GM12878 (cell line): Measurements from ENCODE around the gene ARAP1. TPM values are rescaled to one million over a fixed set of nuclear protein-coding genes. Genes with fewer than 3 reads are reported as not detected.

Experiments
- ATAC-seq: fragments of 200-7000 bp; cut with Tn5 transposase; 3 replicates; pipeline ENCODE4 v1.9.1; 2020; ENCODE audit warnings: mild to moderate bottlenecking, moderate library complexity
- BruUV-seq: library from RNA; stranded (reverse); fragments of 400-500 nt; replicated peaks from 2 replicates; lab custom pipeline; 2021; lab: Mats Ljungman, UMichigan
- CTCF ChIA-PET: fragments of 300-600 bp; sonication (Branson Sonifier 250); formaldehyde crosslinking; extraction: SDS; loops from one replicate; lab custom pipeline; 2021; ENCODE audit warnings: inconsistent platforms; lab: Yijun Ruan, JAX
- POLR2A ChIA-PET: fragments of 350-600 bp; formaldehyde crosslinking; extraction: SDS; loops from one replicate; lab custom pipeline; 2021; ENCODE audit warnings: inconsistent platforms; lab: Charles Lee
- RAD21 ChIA-PET: fragments of 300-600 bp; sonication (Branson Sonifier 250); formaldehyde crosslinking; loops from one replicate; lab custom pipeline; 2023; ENCODE audit warnings: antibody characterized with exemption; ENCODE audit not compliant: unreplicated experiment; lab: Charles Lee
- SMC1A ChIA-PET: fragments of 300-600 bp; sonication (Branson Sonifier 250); formaldehyde crosslinking; loops from one replicate; lab custom pipeline; 2023; ENCODE audit not compliant: unreplicated experiment, uncharacterized antibody; lab: Charles Lee
- DNase-seq: peaks from one replicate; pipeline ENCODE4 v3.0.0-alpha.2; 2011; ENCODE audit warnings: low read depth, low spot score
- FAIRE-seq: peaks from 3 replicates; lab custom pipeline; 2011; peaks lifted over from hg19 to GRCh38; lab: Jason Lieb, UNC
- H2AFZ ChIP-seq: 2 replicates; pipeline ENCODE4 v1.6.0; 2011; ENCODE audit warnings: low read depth, low read length, control low read depth; ENCODE audit not compliant: control insufficient read depth
- H3K27ac ChIP-seq: 2 replicates; pipeline ENCODE4 v1.5.1; 2011; ENCODE audit warnings: control low read depth; ENCODE audit not compliant: control insufficient read depth, insufficient read depth
- H3K27me3 ChIP-seq, 2 experiments: replicated peaks in 1 of 2; 2 replicates each; pipeline versions ENCODE4 v1.6.0 to v1.6.1; 2011; ENCODE audit warnings: low read length in 1 of 2; ENCODE audit not compliant: control insufficient read depth in 2 of 2, insufficient read depth in 2 of 2
- H3K36me3 ChIP-seq, 2 experiments: 2 replicates each; pipeline ENCODE4 v1.5.1; 2011; ENCODE audit warnings: low read length in 1 of 2; ENCODE audit not compliant: control insufficient read depth in 2 of 2, insufficient read depth in 2 of 2
- H3K4me1 ChIP-seq: 2 replicates; pipeline ENCODE4 v1.6.1; 2011; ENCODE audit warnings: mild to moderate bottlenecking, low read length, moderate library complexity, mixed read lengths; ENCODE audit not compliant: control insufficient read depth, insufficient read depth
- H3K4me2 ChIP-seq: 2 replicates; pipeline ENCODE4 v1.6.0; 2011; ENCODE audit warnings: control low read depth; ENCODE audit not compliant: control insufficient read depth, insufficient read depth
- H3K4me3 ChIP-seq: fragments of 200-600 bp; sonication (generic); 2 replicates; pipeline ENCODE4 v1.5.1; 2016
- H3K79me2 ChIP-seq: 2 replicates; pipeline ENCODE4 v1.6.0; 2011; ENCODE audit warnings: low read length; ENCODE audit not compliant: control insufficient read depth, insufficient read depth
- H3K9ac ChIP-seq: 2 replicates; pipeline ENCODE4 v1.8.0; 2011; ENCODE audit warnings: low read length, control low read depth, mixed read lengths; ENCODE audit not compliant: control insufficient read depth, insufficient read depth
- H3K9me3 ChIP-seq: replicated peaks from 3 replicates; pipeline ENCODE4 v1.5.1; 2011; ENCODE audit warnings: mild to moderate bottlenecking, low read length; ENCODE audit not compliant: control insufficient read depth, insufficient read depth
- H4K20me1 ChIP-seq: 2 replicates; pipeline ENCODE4 v1.6.0; 2011; ENCODE audit not compliant: control insufficient read depth, insufficient read depth
- BCL3 ChIP-seq: IDR thresholded peaks from 2 replicates; pipeline ENCODE4 v1.6.1; 2011; ENCODE audit warnings: borderline replicate concordance, low read depth, mild to moderate bottlenecking, moderate library complexity, low read length; ENCODE audit not compliant: insufficient read depth, poor library complexity, severe bottlenecking
- CBX5 ChIP-seq: sonication (generic); IDR thresholded peaks from 2 replicates; pipeline ENCODE4 v1.6.1; 2016; ENCODE audit warnings: low read depth, moderate library complexity, mild to moderate bottlenecking, inconsistent platforms
- CHD2 ChIP-seq: IDR thresholded peaks from 2 replicates; pipeline ENCODE4 v1.6.1; 2011; ENCODE audit warnings: low read depth, low read length, improper control_type of control experiment, borderline replicate concordance
- E2F4 ChIP-seq: IDR thresholded peaks from 2 replicates; pipeline ENCODE4 v1.6.1; 2012; ENCODE audit warnings: low read depth, low read length, improper control_type of control experiment
- EZH2 ChIP-seq: IDR thresholded peaks from 2 replicates; pipeline ENCODE4 v1.6.1; 2012; ENCODE audit warnings: low read depth, mild to moderate bottlenecking, control low read depth, inconsistent platforms, low read length, borderline replicate concordance; ENCODE audit not compliant: control insufficient read depth
- KDM1A ChIP-seq: fragments of 200-600 bp; sonication (generic); IDR thresholded peaks from 2 replicates; pipeline ENCODE4 v1.6.1; 2016; ENCODE audit warnings: borderline replicate concordance
- MAX ChIP-seq: IDR thresholded peaks from 2 replicates; pipeline ENCODE4 v1.6.1; 2012; ENCODE audit warnings: low read depth, low read length, improper control_type of control experiment
- NR2C2 ChIP-seq: IDR thresholded peaks from 2 replicates; pipeline ENCODE4 v1.6.1; 2011; ENCODE audit warnings: borderline replicate concordance, low read depth; ENCODE audit not compliant: control insufficient read depth, insufficient read length
- POLR2AphosphoS5 ChIP-seq: IDR thresholded peaks from 2 replicates; pipeline ENCODE4 v1.6.1; 2011; ENCODE audit warnings: mild to moderate bottlenecking, low read length, inconsistent platforms
- SREBF2 ChIP-seq: IDR thresholded peaks from 2 replicates; pipeline ENCODE4 v1.6.1; 2012; ENCODE audit warnings: mild to moderate bottlenecking, low read length
- SUPT20H ChIP-seq: IDR thresholded peaks from 2 replicates; pipeline ENCODE4 v1.6.1; 2011; ENCODE audit warnings: low read depth, mild to moderate bottlenecking, low read length, moderate library complexity, borderline replicate concordance; ENCODE audit not compliant: control insufficient read depth
- TARDBP ChIP-seq: IDR thresholded peaks from 2 replicates; pipeline ENCODE4 v1.6.1; 2016; ENCODE audit warnings: borderline replicate concordance
- ZNF274 ChIP-seq: IDR thresholded peaks from one replicate; pipeline ENCODE4 v1.8.0; 2011; ENCODE audit not compliant: insufficient read length, insufficient read depth
- ZZZ3 ChIP-seq: IDR thresholded peaks from 2 replicates; pipeline ENCODE4 v1.6.1; 2011; ENCODE audit warnings: low read depth; ENCODE audit not compliant: control insufficient read depth, insufficient read length
- WGBS: methylation state at CpG from one replicate; pipeline ENCODE4 v1.1.6; 2016; ENCODE audit warnings: low lambda C conversion rate; ENCODE audit not compliant: insufficient replicate concordance, insufficient coverage; ENCODE audit errors: missing lambda C conversion rate; 5-methylcytosine and 5-hydroxymethylcytosine counted together
- in situ Hi-C: fragments of 300-500 bp; cut with MboI; formaldehyde crosslinking; loops from 9 replicates; pipeline ENCODE4 v1.14.3; 2018; ENCODE audit warnings: mixed read lengths
- intact Hi-C: fragments of 100-400 bp; cut with micrococcal nuclease; formaldehyde crosslinking; loops from one replicate; pipeline ENCODE4 v1.14.2; 2022; ENCODE audit not compliant: unreplicated experiment
- polyA plus RNA-seq, 11 experiments: library from polyadenylated mRNA; depleted of rRNA in 4 of 11; unstranded in 6 of 11; stranded (reverse) in 5 of 11; fragments of >200 nt; fragmentation: Nextera tagmentation in 4 of 11; fragmentation: Illumina TruSeq in 1 of 11; extraction: Ambion mirVana in 4 of 11; extraction: Trizol in 1 of 11; gene quantifications; 1 replicate in 1 of 11; 2 replicates in 10 of 11; pipeline versions ENCODE4 v1.2.1 to v1.2.3, GENCODE V29; 2011 to 2016; ENCODE audit warnings: inconsistent platforms in 2 of 11, missing spikeins in 2 of 11, low read depth in 1 of 11
- total RNA-seq, 4 experiments: library from RNA; depleted of rRNA in 3 of 4; stranded (reverse); fragments of >200 nt in 3 of 4; fragmentation: Illumina TruSeq in 1 of 4; extraction: Trizol in 1 of 4; gene quantifications; 2 replicates each; pipeline versions ENCODE4 v1.2.1 to v1.2.3, GENCODE V29; 2013 to 2021
- TF ChIP-seq, protein P1 (sequence below): fragments of 450-650 bp; IDR thresholded peaks from 2 replicates; pipeline ENCODE4 v1.6.1; 2017; ENCODE audit warnings: mild to moderate bottlenecking
- TF ChIP-seq, protein P2 (sequence below): fragments of 450-650 bp; IDR thresholded peaks from 2 replicates; pipeline ENCODE4 v1.6.1; 2016; ENCODE audit warnings: mild to moderate bottlenecking, moderate library complexity, borderline replicate concordance

ARAP1 gene
- total and polyA plus RNA-seq, 10 of the 15 experiments (the other 5 are each of a cell fraction or from before 2014, with no cell fraction given): 0.55 to 102 (median 51.0) TPM

GRCh38 chr11:72688929-72689328, 63.3 kb downstream of the ARAP1 start:
- POLR2A ChIA-PET: interaction anchor here (0.6 kb wide), 1 partner anchor 14 kb away, joined by 6 read pairs; no protein-coding TSS in a partner anchor
- H3K27ac ChIP-seq: no peak overlapping the region
- H3K4me3 ChIP-seq: no peak overlapping the region
- H4K20me1 ChIP-seq: no peaks in the 10 kb centered on the region
- SMC1A ChIA-PET: interaction anchor here (0.6 kb wide), 1 partner anchor 189 kb away, joined by 3 read pairs; no protein-coding TSS in a partner anchor
- no peak overlapping the region for H2AFZ ChIP-seq
- no peaks in the 10 kb centered on the region for H3K4me1 ChIP-seq
- no peak overlapping the region for H3K4me2 ChIP-seq
- intact Hi-C loops: no loop called here
- peaks cover 35 to 40% of the 10 kb centered on the region in 2 experiments for H3K36me3 ChIP-seq
- H3K79me2 ChIP-seq: no peaks in the 10 kb centered on the region
- no peak for FAIRE-seq
- WGBS: 78% methylated on average over 7 of the region's 7 CpGs
- DNase-seq: no peak
- no peak for ATAC-seq
- no peaks in the 10 kb centered on the region for H3K9me3 ChIP-seq
- BruUV-seq: no TSS peak
- no peak overlapping the region for H3K9ac ChIP-seq
- in situ Hi-C loops: no loop called here
- RAD21 ChIA-PET: no interaction called here
- H3K27me3 ChIP-seq: no peaks in the 10 kb centered on the region
- CTCF ChIA-PET: no interaction called here
- TF ChIP-seq ZNF274 (no peak), POLR2AphosphoS5 (no peak), SREBF2 (no peak), KDM1A (no peak), ZZZ3 (no peak), E2F4 (no peak), BCL3 (no peak), NR2C2 (no peak), TARDBP (no peak), CBX5 (no peak), SUPT20H (no peak), CHD2 (no peak), MAX (no peak), EZH2 (no peak)
- TF ChIP-seq, protein P1, sequence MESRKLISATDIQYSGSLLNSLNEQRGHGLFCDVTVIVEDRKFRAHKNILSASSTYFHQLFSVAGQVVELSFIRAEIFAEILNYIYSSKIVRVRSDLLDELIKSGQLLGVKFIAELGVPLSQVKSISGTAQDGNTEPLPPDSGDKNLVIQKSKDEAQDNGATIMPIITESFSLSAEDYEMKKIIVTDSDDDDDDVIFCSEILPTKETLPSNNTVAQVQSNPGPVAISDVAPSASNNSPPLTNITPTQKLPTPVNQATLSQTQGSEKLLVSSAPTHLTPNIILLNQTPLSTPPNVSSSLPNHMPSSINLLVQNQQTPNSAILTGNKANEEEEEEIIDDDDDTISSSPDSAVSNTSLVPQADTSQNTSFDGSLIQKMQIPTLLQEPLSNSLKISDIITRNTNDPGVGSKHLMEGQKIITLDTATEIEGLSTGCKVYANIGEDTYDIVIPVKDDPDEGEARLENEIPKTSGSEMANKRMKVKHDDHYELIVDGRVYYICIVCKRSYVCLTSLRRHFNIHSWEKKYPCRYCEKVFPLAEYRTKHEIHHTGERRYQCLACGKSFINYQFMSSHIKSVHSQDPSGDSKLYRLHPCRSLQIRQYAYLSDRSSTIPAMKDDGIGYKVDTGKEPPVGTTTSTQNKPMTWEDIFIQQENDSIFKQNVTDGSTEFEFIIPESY: no peak
- TF ChIP-seq, protein P2, sequence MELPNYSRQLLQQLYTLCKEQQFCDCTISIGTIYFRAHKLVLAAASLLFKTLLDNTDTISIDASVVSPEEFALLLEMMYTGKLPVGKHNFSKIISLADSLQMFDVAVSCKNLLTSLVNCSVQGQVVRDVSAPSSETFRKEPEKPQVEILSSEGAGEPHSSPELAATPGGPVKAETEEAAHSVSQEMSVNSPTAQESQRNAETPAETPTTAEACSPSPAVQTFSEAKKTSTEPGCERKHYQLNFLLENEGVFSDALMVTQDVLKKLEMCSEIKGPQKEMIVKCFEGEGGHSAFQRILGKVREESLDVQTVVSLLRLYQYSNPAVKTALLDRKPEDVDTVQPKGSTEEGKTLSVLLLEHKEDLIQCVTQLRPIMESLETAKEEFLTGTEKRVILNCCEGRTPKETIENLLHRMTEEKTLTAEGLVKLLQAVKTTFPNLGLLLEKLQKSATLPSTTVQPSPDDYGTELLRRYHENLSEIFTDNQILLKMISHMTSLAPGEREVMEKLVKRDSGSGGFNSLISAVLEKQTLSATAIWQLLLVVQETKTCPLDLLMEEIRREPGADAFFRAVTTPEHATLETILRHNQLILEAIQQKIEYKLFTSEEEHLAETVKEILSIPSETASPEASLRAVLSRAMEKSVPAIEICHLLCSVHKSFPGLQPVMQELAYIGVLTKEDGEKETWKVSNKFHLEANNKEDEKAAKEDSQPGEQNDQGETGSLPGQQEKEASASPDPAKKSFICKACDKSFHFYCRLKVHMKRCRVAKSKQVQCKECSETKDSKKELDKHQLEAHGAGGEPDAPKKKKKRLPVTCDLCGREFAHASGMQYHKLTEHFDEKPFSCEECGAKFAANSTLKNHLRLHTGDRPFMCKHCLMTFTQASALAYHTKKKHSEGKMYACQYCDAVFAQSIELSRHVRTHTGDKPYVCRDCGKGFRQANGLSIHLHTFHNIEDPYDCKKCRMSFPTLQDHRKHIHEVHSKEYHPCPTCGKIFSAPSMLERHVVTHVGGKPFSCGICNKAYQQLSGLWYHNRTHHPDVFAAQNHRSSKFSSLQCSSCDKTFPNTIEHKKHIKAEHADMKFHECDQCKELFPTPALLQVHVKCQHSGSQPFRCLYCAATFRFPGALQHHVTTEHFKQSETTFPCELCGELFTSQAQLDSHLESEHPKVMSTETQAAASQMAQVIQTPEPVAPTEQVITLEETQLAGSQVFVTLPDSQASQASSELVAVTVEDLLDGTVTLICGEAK: no peak
